Epithelial cell of proximal tubule (primary cell): ENCODE measurements around the gene MEMO1. TPM values are rescaled to one million over a fixed set of nuclear protein-coding genes. Genes with fewer than 3 reads are reported as not detected.

Experiments
- DNase-seq: peaks from one replicate; pipeline ENCODE4 v3.0.0-alpha.2; 2011; ENCODE audit warnings: low read depth
- H3K4me3 ChIP-seq: 2 replicates; pipeline ENCODE4 v1.5.1; 2011; ENCODE audit warnings: low read depth, mild to moderate bottlenecking, low read length
- CTCF ChIP-seq: conservative IDR thresholded peaks from 2 replicates; pipeline ENCODE4 v1.5.1; 2012; ENCODE audit warnings: low read depth, mild to moderate bottlenecking, low read length
- total RNA-seq: library from RNA; depleted of rRNA; stranded (reverse); fragments of >200 nt; gene quantifications from 2 replicates; pipeline ENCODE4 v1.2.3, GENCODE V29; 2015

Gene MEMO1
- total RNA-seq, 1 donor from 2014 or later: 26.9 TPM

GRCh38 chr2:31835450-31835849 lies 175.4 kb downstream of the MEMO1 start:
- no peak overlapping the region for H3K4me3 ChIP-seq
- no peak for DNase-seq
- no peak for TF ChIP-seq CTCF

GRCh38 chr2:31832363-31832762 lies 178.4 kb downstream of the MEMO1 start:
- no peak for TF ChIP-seq CTCF
- H3K4me3 ChIP-seq: no peak overlapping the region
- DNase-seq: no peak

- DNase-seq: no peak
- H3K4me3 ChIP-seq: no peak overlapping the region
- TF ChIP-seq CTCF: no peak
Observed at GRCh38 chr2:31831585-31831984, 179.2 kb downstream of the MEMO1 start.

GRCh38 chr2:31828891-31829290 lies 181.9 kb downstream of the MEMO1 start:
- no peak for TF ChIP-seq CTCF
- DNase-seq: no peak
- no peak overlapping the region for H3K4me3 ChIP-seq

GRCh38 chr2:31823558-31823957 lies 187.2 kb downstream of the MEMO1 start:
- TF ChIP-seq CTCF: no peak
- no peak overlapping the region for H3K4me3 ChIP-seq

GRCh38 chr2:31822587-31822986 lies 188.2 kb downstream of the MEMO1 start:
- no peak for DNase-seq
- no peak for TF ChIP-seq CTCF
- H3K4me3 ChIP-seq: no peak overlapping the region

More at GRCh38 chr2:31823558-31823957, 187.2 kb downstream of the MEMO1 start:
- no peak for DNase-seq

Other genes starting within 250 kb of the MEMO1 start
- 89.0 and 100 TPM in 2 replicates for gene DPY30, start 28.8 kb upstream of the MEMO1 start, total RNA-seq
- 14.7 TPM in 2 replicates for gene SPAST, start 52.5 kb upstream of the MEMO1 start, total RNA-seq
- gene SLC30A6, start 154.9 kb upstream of the MEMO1 start, total RNA-seq: 15.9 and 18.1 TPM in 2 replicates